ENCODE results near the gene MMD2. TPM values are rescaled to one million over a fixed set of nuclear protein-coding genes. Genes with fewer than 3 reads are reported as not detected.

The MMD2 gene
- total and polyA plus RNA-seq, 2 of the 8 experiments (the other 6 are each of a cell fraction or from before 2014, with no cell fraction given) = 0.14 TPM; not detected in 1

- TF ChIP-seq CHD7 (IDR thresholded peaks at IDR 0.05; ENCODE audit: insufficient replicate concordance, low read length) = no peak
- no peak for TF ChIP-seq KDM5A (IDR thresholded peaks at IDR 0.05; ENCODE audit: low read length)
- TF ChIP-seq MAX (IDR thresholded peaks at IDR 0.05) = no peak
- no peak for TF ChIP-seq CHD1 (IDR thresholded peaks at IDR 0.05; ENCODE audit: low read depth, low read length)
- TF ChIP-seq POLR2A (IDR thresholded peaks at IDR 0.05; ENCODE audit: control extremely low read depth in 1 of 2, low read depth in 2 of 2, low read length in 2 of 2) = no peak
- TF ChIP-seq MAFK (IDR thresholded peaks at IDR 0.05; ENCODE audit: low read depth, low read length) = no peak
- no peak for TF ChIP-seq SUZ12 (IDR thresholded peaks at IDR 0.05; ENCODE audit: low read length)
- TF ChIP-seq TBP (IDR thresholded peaks at IDR 0.05; ENCODE audit: low read depth, low read length) = no peak
- no peak for TF ChIP-seq SIN3A (conservative IDR thresholded peaks at IDR 0.05 in 1 of 2, IDR thresholded peaks at IDR 0.05 in 1 of 2; ENCODE audit: low read depth in 1 of 2, low read length in 2 of 2)
- TF ChIP-seq POLR2AphosphoS5 (IDR thresholded peaks at IDR 0.05; ENCODE audit: low read depth, low read length) = no peak
Observed at GRCh38 chr7:4878336-4879335, 80.4 kb downstream of the MMD2 start (continued).

Measured in H1 (cell line).